ENCODE measurements around the gene SPATA25.

The SPATA25 gene

DNA sequence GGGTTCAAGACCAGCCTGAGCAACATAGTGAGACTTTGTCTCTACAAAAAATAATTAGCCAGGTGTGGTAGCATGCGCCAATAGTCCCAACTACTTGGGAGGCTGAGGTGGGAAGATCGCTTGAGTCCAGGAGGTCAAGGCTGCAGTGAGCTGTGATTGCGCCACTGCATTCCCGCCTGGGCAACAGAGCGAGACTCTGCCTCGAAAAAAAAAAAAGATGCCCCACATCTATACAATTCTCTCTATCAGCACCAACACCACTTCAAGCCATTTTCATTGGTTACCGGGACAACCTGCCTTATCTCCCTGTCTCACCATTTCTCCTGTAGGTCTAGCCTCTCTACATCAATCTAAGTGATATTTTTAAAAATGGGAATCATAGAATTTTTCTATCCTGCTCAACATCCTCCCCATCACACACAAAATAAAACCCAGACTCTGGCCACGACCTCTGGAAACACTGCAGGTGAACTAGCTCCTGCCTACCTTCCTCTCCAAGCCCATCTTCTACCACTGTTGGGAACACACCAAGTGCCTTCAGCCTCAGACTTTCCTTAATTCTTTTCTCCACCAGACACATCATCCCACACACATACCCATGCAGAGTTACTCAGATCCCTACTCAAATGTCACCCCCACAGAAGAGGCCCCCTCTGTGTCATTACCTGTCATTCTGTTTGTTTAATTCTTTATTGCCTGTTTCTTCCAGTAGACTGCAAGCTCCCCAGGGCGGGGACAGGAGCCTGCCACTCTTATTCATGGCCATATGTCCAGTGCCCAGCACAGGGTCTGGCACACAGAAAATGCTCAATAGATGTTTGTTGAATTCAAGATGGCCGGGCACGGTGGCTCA, 34.1 kb upstream of the SPATA25 start:
- Histone ChIP-seq H3K36me3 (ENCODE audit: insufficient read depth, low read length) (no peaks in the 10 kb centered on the region), H3K4me3 (ENCODE audit: low read length) (no peak overlapping the region), H2AFZ (ENCODE audit: low read depth, low read length) (no peak overlapping the region), H3K27me3 (ENCODE audit: insufficient read depth, low read length) (no peaks in the 10 kb centered on the region), H3K9me3 (ENCODE audit: low read length) (no peaks in the 10 kb centered on the region), H3K4me1 (ENCODE audit: insufficient read depth, low read length) (no peaks in the 10 kb centered on the region)

DNA sequence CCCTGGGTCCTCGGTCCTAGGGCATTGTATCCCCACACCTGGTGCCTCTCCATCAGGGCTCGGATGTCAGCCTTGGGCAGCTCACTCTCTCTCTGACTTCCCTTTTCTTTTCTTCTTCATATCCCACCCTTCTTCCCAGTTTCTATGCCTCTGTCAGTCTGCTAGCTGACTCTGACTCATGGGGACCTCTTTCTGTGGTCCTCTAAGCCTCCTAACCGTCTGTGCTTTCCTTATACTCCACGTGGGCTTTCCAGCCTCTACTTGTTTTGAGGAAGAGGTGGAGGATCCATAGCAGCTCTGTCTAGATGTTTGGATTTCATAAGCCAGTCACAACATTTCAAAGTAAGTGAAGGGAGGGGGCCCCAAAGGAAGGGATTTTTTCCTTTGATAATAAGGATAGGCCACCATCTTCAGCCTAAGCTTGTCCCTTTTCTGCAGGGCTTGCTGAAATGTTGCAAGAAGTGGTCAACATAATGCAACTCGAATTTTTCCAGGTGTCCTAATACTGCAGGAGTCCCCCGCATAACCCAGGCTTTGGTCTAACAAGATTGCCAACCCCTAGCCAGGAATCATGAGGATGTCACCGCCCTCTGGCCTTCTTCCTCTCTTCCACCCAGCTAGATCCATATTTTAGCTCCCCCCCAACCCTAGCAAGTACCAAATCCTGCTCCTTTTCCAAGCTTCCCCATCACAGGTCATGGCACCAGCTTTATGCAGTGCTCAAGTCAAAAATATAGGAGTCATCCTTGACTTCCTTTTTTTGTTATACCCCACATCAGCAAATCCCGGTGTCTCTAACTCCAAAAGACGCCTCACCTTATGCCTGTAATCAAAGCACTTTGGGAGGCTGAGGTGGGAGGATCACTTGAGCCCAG, 33.3 kb upstream of the SPATA25 start:
- Histone ChIP-seq H3K9me3 (ENCODE audit: low read length) (no peaks in the 10 kb centered on the region), H3K4me3 (ENCODE audit: low read length) (no peak overlapping the region), H2AFZ (ENCODE audit: low read depth, low read length) (no peak overlapping the region), H3K36me3 (ENCODE audit: insufficient read depth, low read length) (no peaks in the 10 kb centered on the region), H3K27me3 (ENCODE audit: insufficient read depth, low read length) (no peaks in the 10 kb centered on the region), H3K4me1 (ENCODE audit: insufficient read depth, low read length) (no peaks in the 10 kb centered on the region)

DNA sequence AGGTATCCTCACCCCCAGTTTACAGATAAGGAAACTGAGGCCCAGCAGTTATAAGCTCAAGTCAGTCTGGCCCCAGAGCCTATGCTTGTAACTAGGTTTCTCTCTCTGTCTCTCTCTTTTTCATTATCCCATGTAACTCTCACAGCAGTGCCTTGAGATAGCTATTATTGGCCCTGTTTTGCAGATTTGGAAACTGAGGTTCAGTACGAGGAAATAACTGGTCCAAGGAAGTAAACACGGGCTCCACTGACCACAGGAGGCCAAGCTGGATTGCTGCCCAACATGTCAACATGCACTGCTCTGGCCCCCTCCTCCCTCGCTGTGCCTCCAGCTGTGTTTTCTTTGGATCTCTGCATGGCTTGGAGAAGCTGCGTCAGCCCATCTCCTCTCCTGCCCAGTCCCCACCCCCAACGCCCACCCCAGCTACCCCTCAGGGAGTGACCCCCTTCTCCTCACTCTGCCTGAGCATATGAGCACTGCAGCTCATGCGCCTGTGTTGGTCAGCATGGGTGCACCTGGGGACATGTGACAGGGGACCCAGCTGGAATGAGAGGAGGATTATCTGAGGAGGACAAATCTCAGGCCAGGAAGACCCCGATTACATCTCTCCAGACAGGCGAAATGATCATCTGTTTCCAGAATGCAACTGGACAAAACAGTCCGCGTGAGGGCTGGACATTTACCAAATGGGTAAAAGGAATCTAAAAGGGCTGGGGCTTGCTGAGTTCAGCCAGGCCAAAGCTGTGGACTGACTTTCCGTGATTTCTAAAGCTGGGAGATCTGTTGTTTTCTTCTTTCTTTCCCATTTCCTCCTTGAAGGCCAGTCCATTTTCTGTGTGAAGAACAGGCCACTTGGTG, 32.3 kb upstream of the SPATA25 start:
- H3K27me3 ChIP-seq (ENCODE audit: insufficient read depth, low read length), result no peaks in the 10 kb centered on the region
- no peak overlapping the region for H3K4me3 ChIP-seq (ENCODE audit: low read length)
- H2AFZ ChIP-seq (ENCODE audit: low read depth, low read length), result no peak overlapping the region
- H3K4me1 ChIP-seq (ENCODE audit: insufficient read depth, low read length), result no peaks in the 10 kb centered on the region
- H3K36me3 ChIP-seq (ENCODE audit: insufficient read depth, low read length), result no peaks in the 10 kb centered on the region
- no peaks in the 10 kb centered on the region for H3K9me3 ChIP-seq (ENCODE audit: low read length)

- Histone ChIP-seq H3K4me1 (ENCODE audit: insufficient read depth, low read length) (no peaks in the 10 kb centered on the region), H3K4me3 (ENCODE audit: low read length) (no peak overlapping the region), H2AFZ (ENCODE audit: low read depth, low read length) (no peak overlapping the region), H3K27me3 (ENCODE audit: insufficient read depth, low read length) (no peaks in the 10 kb centered on the region), H3K36me3 (ENCODE audit: insufficient read depth, low read length) (no peaks in the 10 kb centered on the region), H3K9me3 (ENCODE audit: low read length) (no peaks in the 10 kb centered on the region)
These were observed 31.5 kb upstream of the SPATA25 start for GRCh38 chr20:45918779-45919537.

DNA sequence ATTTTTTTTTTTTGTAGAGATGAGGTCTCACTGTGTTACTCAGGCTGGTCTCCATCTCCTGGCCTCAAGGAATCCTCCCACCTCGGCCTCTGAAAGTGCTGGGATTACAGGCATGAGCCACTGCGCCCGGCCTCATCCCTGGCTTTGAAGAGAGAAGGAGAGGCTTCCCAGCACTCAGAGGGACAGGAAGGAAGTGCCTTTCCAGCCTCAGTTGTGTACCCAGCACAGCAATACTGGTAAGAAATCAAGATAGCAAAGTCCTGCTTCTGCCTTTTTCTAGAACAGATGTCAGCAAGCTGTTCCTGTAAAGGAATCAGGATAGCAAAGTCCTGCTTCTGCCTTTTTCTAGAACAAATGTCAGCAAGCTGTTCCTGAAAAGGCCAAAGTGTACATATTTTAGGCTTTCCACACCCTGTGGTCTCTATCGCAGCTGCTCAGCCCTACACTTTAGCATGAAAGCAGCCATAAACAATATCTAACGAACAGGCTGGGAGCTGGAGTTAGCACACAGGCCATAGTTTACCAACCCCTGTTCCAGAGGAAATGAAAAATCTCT, 30.8 kb upstream of the SPATA25 start:
- H3K9me3 ChIP-seq (ENCODE audit: low read length), result no peaks in the 10 kb centered on the region
- no peak overlapping the region for H3K4me3 ChIP-seq (ENCODE audit: low read length)

GRCh38 chr20:45917790-45918141, 30.3 kb upstream of the SPATA25 start:
- H3K4me1 ChIP-seq (ENCODE audit: insufficient read depth, low read length), result no peaks in the 10 kb centered on the region
- H3K27me3 ChIP-seq (ENCODE audit: insufficient read depth, low read length), result no peaks in the 10 kb centered on the region
- H3K9me3 ChIP-seq (ENCODE audit: low read length), result no peaks in the 10 kb centered on the region
- H3K36me3 ChIP-seq (ENCODE audit: insufficient read depth, low read length), result no peaks in the 10 kb centered on the region
- no peak overlapping the region for H3K4me3 ChIP-seq (ENCODE audit: low read length)
- H2AFZ ChIP-seq (ENCODE audit: low read depth, low read length), result no peak overlapping the region

More for the DNA sequence above, 30.8 kb upstream of the SPATA25 start:
- no peak overlapping the region for H2AFZ ChIP-seq (ENCODE audit: low read depth, low read length)
- no peaks in the 10 kb centered on the region for H3K4me1 ChIP-seq (ENCODE audit: insufficient read depth, low read length)
- H3K36me3 ChIP-seq (ENCODE audit: insufficient read depth, low read length), result no peaks in the 10 kb centered on the region
- no peaks in the 10 kb centered on the region for H3K27me3 ChIP-seq (ENCODE audit: insufficient read depth, low read length)

- H2AFZ ChIP-seq (ENCODE audit: low read depth, low read length), result no peak overlapping the region
- H3K4me3 ChIP-seq (ENCODE audit: low read length), result no peak overlapping the region
- H3K4me1 ChIP-seq (ENCODE audit: insufficient read depth, low read length), result peaks cover 21% of the 10 kb centered on the region
- peaks cover 16% of the 10 kb centered on the region for H3K36me3 ChIP-seq (ENCODE audit: insufficient read depth, low read length)
- H3K27me3 ChIP-seq (ENCODE audit: insufficient read depth, low read length), result no peaks in the 10 kb centered on the region
- H3K9me3 ChIP-seq (ENCODE audit: low read length), result no peaks in the 10 kb centered on the region
These were observed 25.7 kb upstream of the SPATA25 start for GRCh38 chr20:45913116-45913515.

DNA sequence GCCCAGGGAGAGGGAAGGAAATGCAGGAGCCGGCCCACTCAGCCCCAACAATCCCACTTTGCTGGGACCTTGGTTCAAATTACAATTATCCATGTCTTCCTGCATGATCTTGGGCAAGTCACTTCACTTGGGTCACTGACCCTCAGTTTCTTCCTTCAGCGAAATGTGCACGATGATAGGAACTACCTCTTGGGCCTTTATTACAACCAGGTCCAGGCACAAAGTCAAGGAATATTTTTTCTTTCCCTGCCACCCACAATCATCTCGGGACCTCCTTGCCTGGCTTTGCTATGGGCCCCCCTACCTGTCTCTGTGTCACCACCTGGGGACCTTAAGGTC, 24.9 kb upstream of the SPATA25 start:
- H3K27me3 ChIP-seq (ENCODE audit: insufficient read depth, low read length), result no peaks in the 10 kb centered on the region
- peak overlapping the region; percentile 60 for H3K4me3 ChIP-seq (ENCODE audit: low read length)
- H2AFZ ChIP-seq (ENCODE audit: low read depth, low read length), result peak overlapping the region; percentile 24
- H3K4me1 ChIP-seq (ENCODE audit: insufficient read depth, low read length), result peaks cover 21% of the 10 kb centered on the region
- H3K36me3 ChIP-seq (ENCODE audit: insufficient read depth, low read length), result peaks cover 24% of the 10 kb centered on the region
- H3K9me3 ChIP-seq (ENCODE audit: low read length), result no peaks in the 10 kb centered on the region

GRCh38 chr20:45911486-45912343, 24.3 kb upstream of the SPATA25 start, which contains the start of gene PLTP:
Gene PLTP (minus strand): TSS chr20:45912155. CDS start chr20:45911452, 703 bp downstream.
- H3K36me3 ChIP-seq (ENCODE audit: insufficient read depth, low read length), result peaks cover 26% of the 10 kb centered on the region
- no peaks in the 10 kb centered on the region for H3K27me3 ChIP-seq (ENCODE audit: insufficient read depth, low read length)
- peak within 1 kb of the TSS; percentile 24 for H2AFZ ChIP-seq (ENCODE audit: low read depth, low read length)
- no peaks in the 10 kb centered on the region for H3K9me3 ChIP-seq (ENCODE audit: low read length)
- H3K4me3 ChIP-seq (ENCODE audit: low read length), result peak within 1 kb of the TSS; percentile 60
- H3K4me1 ChIP-seq (ENCODE audit: insufficient read depth, low read length), result peaks cover 21% of the 10 kb centered on the region

- H3K36me3 ChIP-seq (ENCODE audit: insufficient read depth, low read length), result peaks cover 32% of the 10 kb centered on the region
- no peaks in the 10 kb centered on the region for H3K27me3 ChIP-seq (ENCODE audit: insufficient read depth, low read length)
- H3K9me3 ChIP-seq (ENCODE audit: low read length), result no peaks in the 10 kb centered on the region
- H3K4me1 ChIP-seq (ENCODE audit: insufficient read depth, low read length), result peaks cover 21% of the 10 kb centered on the region
- no peak overlapping the region for H2AFZ ChIP-seq (ENCODE audit: low read depth, low read length)
- H3K4me3 ChIP-seq (ENCODE audit: low read length), result peak overlapping the region; percentile 60
These were observed 23.5 kb upstream of the SPATA25 start for GRCh38 chr20:45910670-45911485.

All from neuron (in vitro differentiated cells).